ENCODE data around the gene EIF2S3. TPM values are rescaled to one million over a fixed set of nuclear protein-coding genes. Genes with fewer than 3 reads are reported as not detected.

Gene EIF2S3
- total and polyA plus RNA-seq, 10 of the 15 experiments (the other 5 are each of a cell fraction or from before 2014, with no cell fraction given), result 115 to 385 (median 201) TPM

GRCh38 chrX:24054182-24055042 lies at the start of gene EIF2S3 (continued):
- no peak for TF ChIP-seq SMAD1 (IDR thresholded peaks at IDR 0.05; ENCODE audit: low read depth, partially characterized antibody)
- no peak for TF ChIP-seq FOXK2 (IDR thresholded peaks at IDR 0.05)
- TF ChIP-seq MAX (IDR thresholded peaks at IDR 0.05; ENCODE audit: low read depth, low read length), result peak; percentile 77
- TF ChIP-seq ZNF622 (IDR thresholded peaks at IDR 0.05), result no peak
- TF ChIP-seq ETV6 (conservative IDR thresholded peaks at IDR 0.05 in 1 of 2, IDR thresholded peaks at IDR 0.05 in 1 of 2; ENCODE audit: borderline replicate concordance in 1 of 2, low read depth in 1 of 2), result peak in 1 of 2 experiments; percentile 84; a peak in 1 of 4 replicates
- peak; percentile 37 for TF ChIP-seq SP1 (IDR thresholded peaks at IDR 0.05; ENCODE audit: low read depth, low read length)
- no peak for TF ChIP-seq YBX1 (IDR thresholded peaks at IDR 0.05)
- TF ChIP-seq MEF2A (IDR thresholded peaks at IDR 0.05; ENCODE audit: insufficient read depth, low read depth, low read length), result 0 out of 2 replicates have a peak, but pooled peaks have one; percentile 25
- peak; percentile 75 for TF ChIP-seq POLR2AphosphoS2 (IDR thresholded peaks at IDR 0.05; ENCODE audit: low read depth, low read length)
- TF ChIP-seq EED (IDR thresholded peaks at IDR 0.05; ENCODE audit: low read depth), result peak; percentile 86
- TF ChIP-seq MYB (IDR thresholded peaks at IDR 0.05; ENCODE audit: borderline replicate concordance, low read depth, low read length), result peak; percentile 97
- peak; percentile 86 for TF ChIP-seq KLF5 (IDR thresholded peaks at IDR 0.05; ENCODE audit: partially characterized antibody)
- TF ChIP-seq IRF4 (IDR thresholded peaks at IDR 0.05; ENCODE audit: low read depth, low read length), result peak; percentile 34
- TF ChIP-seq PAX5 (IDR thresholded peaks at IDR 0.05; ENCODE audit: borderline replicate concordance, low read depth, low read length), result 0 out of 2 replicates have a peak, but pooled peaks have one; percentile 14
- TF ChIP-seq CEBPZ (IDR thresholded peaks at IDR 0.05; ENCODE audit: low read depth, low read length), result no peak
- TF ChIP-seq NR2C1 (IDR thresholded peaks at IDR 0.05), result 0 out of 2 replicates have a peak, but pooled peaks have one; percentile 35
- TF ChIP-seq POLR2A (IDR thresholded peaks at IDR 0.05; ENCODE audit: low read depth, low read length), result peak; percentile 99
- peak; percentile 42; the same call in 1 of the 2 replicates for TF ChIP-seq CBFB (IDR thresholded peaks at IDR 0.05; ENCODE audit: low read depth)
- TF ChIP-seq IKZF2 (IDR thresholded peaks at IDR 0.05), result peak; percentile 89 to 91
- no peak for TF ChIP-seq NFXL1 (IDR thresholded peaks at IDR 0.05; ENCODE audit: borderline replicate concordance)
- no peak for TF ChIP-seq ASH2L (IDR thresholded peaks at IDR 0.05; ENCODE audit: borderline replicate concordance, low read depth)
- TF ChIP-seq POU2F2 (IDR thresholded peaks at IDR 0.05; ENCODE audit: borderline replicate concordance, low read depth, low read length), result peak; percentile 65; the same call in 1 of the 3 replicates
- 0 out of 2 replicates have a peak, but pooled peaks have one; percentile 74 for TF ChIP-seq JUND (IDR thresholded peaks at IDR 0.05; ENCODE audit: low read depth, low read length)
- no peak for TF ChIP-seq PKNOX1 (IDR thresholded peaks at IDR 0.05)
- no peak for TF ChIP-seq RBBP5 (conservative IDR thresholded peaks at IDR 0.05)
- peak; percentile 51 for TF ChIP-seq CHD2 (IDR thresholded peaks at IDR 0.05; ENCODE audit: borderline replicate concordance, low read depth, low read length)
- 0 out of 2 replicates have a peak, but pooled peaks have one; percentile 43 for TF ChIP-seq BCL11A (IDR thresholded peaks at IDR 0.05; ENCODE audit: low read depth, low read length)
- TF ChIP-seq STAT3 (IDR thresholded peaks at IDR 0.05; ENCODE audit: low read depth, low read length), result 0 out of 2 replicates have a peak, but pooled peaks have one; percentile 17
